Measurements from ENCODE around the gene RIMKLB.

RIMKLB gene

GRCh38 chr12:8687846-8688601 is 9.8 kb upstream of the RIMKLB start:
- peak; percentile 84 for DNase-seq (ENCODE audit: low read depth)
- no peak overlapping the region for H3K4me3 ChIP-seq (ENCODE audit: low read length)
- TF ChIP-seq CTCF (IDR thresholded peaks at IDR 0.05; ENCODE audit: insufficient read depth, low read depth, low read length, missing control alignments) = no peak

DNA sequence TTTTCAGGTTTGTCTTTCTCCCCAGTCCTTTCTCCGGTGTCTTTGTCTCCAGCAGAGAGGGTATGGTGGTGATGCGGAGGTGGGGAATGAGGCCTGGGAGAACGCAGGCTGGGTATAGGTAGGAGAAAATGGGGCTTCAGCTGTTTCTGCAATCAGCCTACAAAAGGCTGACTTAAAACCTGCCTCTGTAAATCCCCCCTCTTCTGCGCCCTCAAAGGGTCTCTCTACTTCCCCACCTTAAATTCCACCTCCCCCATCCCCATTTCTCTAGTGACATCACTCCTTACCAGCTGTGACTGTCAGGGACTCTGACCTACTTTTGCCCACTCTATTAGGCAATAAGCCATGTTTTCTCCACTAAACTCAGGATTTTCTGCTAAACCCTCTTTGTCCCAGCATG is 8.1 kb upstream of the RIMKLB start:
- H3K4me3 ChIP-seq (ENCODE audit: low read length) = no peak overlapping the region
- no peak for TF ChIP-seq CTCF (IDR thresholded peaks at IDR 0.05; ENCODE audit: insufficient read depth, low read depth, low read length, missing control alignments)
- no peak for DNase-seq (ENCODE audit: low read depth)

DNA sequence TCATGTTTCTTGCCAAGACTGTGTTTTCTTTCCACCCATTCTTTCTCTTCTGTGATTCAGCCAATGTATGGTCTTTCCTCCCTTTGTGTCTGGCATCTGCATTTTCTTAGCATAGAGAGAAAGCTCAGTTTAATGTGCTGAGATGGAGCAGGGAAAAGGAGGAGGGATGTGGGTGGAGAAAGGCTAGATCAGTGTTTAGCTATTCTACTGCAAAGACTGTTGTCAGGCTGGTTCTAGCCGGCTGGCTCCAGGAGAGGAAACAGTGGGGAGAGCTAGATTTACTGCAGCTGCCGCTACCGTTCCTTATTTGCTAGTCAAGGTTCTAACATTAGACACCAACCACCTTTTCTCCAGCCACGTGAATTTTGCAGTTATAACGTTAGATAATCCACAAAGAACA is 5.2 kb upstream of the RIMKLB start:
- DNase-seq (ENCODE audit: low read depth) = peak; percentile 47
- no peak for TF ChIP-seq CTCF (IDR thresholded peaks at IDR 0.05; ENCODE audit: insufficient read depth, low read depth, low read length, missing control alignments)
- H3K4me3 ChIP-seq (ENCODE audit: low read length) = no peak overlapping the region

- DNase-seq (ENCODE audit: low read depth) = no peak
- no peak overlapping the region for H3K4me3 ChIP-seq (ENCODE audit: low read length)
- TF ChIP-seq CTCF (IDR thresholded peaks at IDR 0.05; ENCODE audit: insufficient read depth, low read depth, low read length, missing control alignments) = no peak
These were observed 2.7 kb upstream of the RIMKLB start for GRCh38 chr12:8695116-8695515.

- H3K4me3 ChIP-seq (ENCODE audit: low read length) = peak overlapping the region; percentile 58
- no peak for TF ChIP-seq CTCF (IDR thresholded peaks at IDR 0.05; ENCODE audit: insufficient read depth, low read depth, low read length, missing control alignments)
- DNase-seq (ENCODE audit: low read depth) = no peak
These were observed 1.2 kb upstream of the RIMKLB start for GRCh38 chr12:8696442-8697090.

GRCh38 chr12:8697120-8697475 is 693 bp upstream of the RIMKLB start:
- H3K4me3 ChIP-seq (ENCODE audit: low read length) = peak overlapping the region; percentile 58
- no peak for TF ChIP-seq CTCF (IDR thresholded peaks at IDR 0.05; ENCODE audit: insufficient read depth, low read depth, low read length, missing control alignments)
- peak; percentile 36 for DNase-seq (ENCODE audit: low read depth)
